ENCODE data around the gene TAGLN2. TPM values are rescaled to one million over a fixed set of nuclear protein-coding genes. Genes with fewer than 3 reads are reported as not detected.

TAGLN2 gene
- polyA plus RNA-seq, 1 experiment = 745 TPM

GRCh38 chr1:159870704-159871103, 54.6 kb downstream of the TAGLN2 start:
- H3K36me3 ChIP-seq (ENCODE audit: control insufficient read depth, insufficient read depth, low read length) = no peaks in the 10 kb centered on the region
- H3K4me3 ChIP-seq (ENCODE audit: low read depth, low read length) = no peak overlapping the region
- no peak for DNase-seq (ENCODE audit: low read depth)
- no peaks in the 10 kb centered on the region for H3K27me3 ChIP-seq (ENCODE audit: control insufficient read depth, insufficient read depth, low read length)
- CTCF ChIA-PET = no interaction called here
- POLR2A ChIA-PET = no interaction called here
- no peak for TF ChIP-seq CTCF (IDR thresholded peaks at IDR 0.05; ENCODE audit: insufficient read depth, low read depth, low read length)

GRCh38 chr1:159869607-159870006, 55.7 kb downstream of the TAGLN2 start:
- POLR2A ChIA-PET = no interaction called here
- DNase-seq (ENCODE audit: low read depth) = no peak
- CTCF ChIA-PET = interaction anchor here (1.0 to 1.4 kb wide), 3 partner anchors 14 to 138 kb away, joined by 3 to 5 read pairs (median 4); no protein-coding TSS in a partner anchor
- Histone ChIP-seq H3K36me3 (ENCODE audit: control insufficient read depth, insufficient read depth, low read length) (no peaks in the 10 kb centered on the region), H3K27me3 (ENCODE audit: control insufficient read depth, insufficient read depth, low read length) (no peaks in the 10 kb centered on the region), H3K4me3 (ENCODE audit: low read depth, low read length) (no peak overlapping the region)
- no peak for TF ChIP-seq CTCF (IDR thresholded peaks at IDR 0.05; ENCODE audit: insufficient read depth, low read depth, low read length)

DNA sequence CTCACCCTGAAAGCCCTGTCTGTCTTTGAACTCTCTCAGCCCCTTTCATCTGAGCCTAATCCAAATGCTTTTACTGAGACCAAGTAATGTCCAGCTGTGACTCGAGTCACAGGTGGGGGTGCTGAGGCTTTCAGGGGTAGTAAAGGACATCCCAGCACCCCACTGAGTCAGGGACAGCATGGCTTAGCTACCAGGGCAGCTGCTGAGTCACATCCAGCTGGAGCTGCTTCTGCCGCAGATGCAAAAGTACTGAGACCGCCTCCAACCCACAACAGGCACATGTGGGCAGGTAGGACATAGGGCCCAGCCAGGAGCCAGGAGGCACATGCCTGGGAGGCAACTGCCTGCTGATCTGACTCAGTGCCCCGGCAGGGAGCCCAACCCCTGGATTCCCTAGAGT, 56.1 kb downstream of the TAGLN2 start:
- no peak overlapping the region for H3K4me3 ChIP-seq (ENCODE audit: low read depth, low read length)
- CTCF ChIA-PET = interaction anchor here (1.0 to 2.4 kb wide), 4 partner anchors 14 to 138 kb away, joined by 3 to 6 read pairs (median 4); no protein-coding TSS in a partner anchor
- no peak for TF ChIP-seq CTCF (IDR thresholded peaks at IDR 0.05; ENCODE audit: insufficient read depth, low read depth, low read length)
- POLR2A ChIA-PET = no interaction called here
- H3K36me3 ChIP-seq (ENCODE audit: control insufficient read depth, insufficient read depth, low read length) = no peaks in the 10 kb centered on the region
- no peaks in the 10 kb centered on the region for H3K27me3 ChIP-seq (ENCODE audit: control insufficient read depth, insufficient read depth, low read length)
- DNase-seq (ENCODE audit: low read depth) = no peak

- DNase-seq (ENCODE audit: low read depth) = no peak
- no peaks in the 10 kb centered on the region for H3K36me3 ChIP-seq (ENCODE audit: control insufficient read depth, insufficient read depth, low read length)
- POLR2A ChIA-PET = no interaction called here
- H3K27me3 ChIP-seq (ENCODE audit: control insufficient read depth, insufficient read depth, low read length) = no peaks in the 10 kb centered on the region
- H3K4me3 ChIP-seq (ENCODE audit: low read depth, low read length) = no peak overlapping the region
- TF ChIP-seq CTCF (IDR thresholded peaks at IDR 0.05; ENCODE audit: insufficient read depth, low read depth, low read length) = no peak
- CTCF ChIA-PET = interaction anchor here (1.4 to 2.4 kb wide), 2 partner anchors 70 to 139 kb away, joined by 5 to 6 read pairs; no protein-coding TSS in a partner anchor
Observed at GRCh38 chr1:159868766-159869165, 56.5 kb downstream of the TAGLN2 start.

Small RNA genes lying within 50 kb of the gene (small RNA-seq; reads per million reads assigned to genes)
- not detected for gene MIR4259 (ENCODE audit: insufficient read length, low read depth, low replicate concordance)

Other genes starting within 250 kb of the TAGLN2 start
- gene CRP, start 210.9 kb downstream of the TAGLN2 start, polyA plus RNA-seq (2011; rRNA removed) = not detected in 2 replicates
- gene DUSP23, start 144.5 kb downstream of the TAGLN2 start, polyA plus RNA-seq (2011; rRNA removed) = 16.0 and 22.8 TPM in 2 replicates
- not detected in 2 replicates for gene FCRL6, start 123.1 kb downstream of the TAGLN2 start, polyA plus RNA-seq (2011; rRNA removed)
- 0.05 and 0.06 TPM in 2 replicates for gene SLAMF8, start 98.6 kb downstream of the TAGLN2 start, polyA plus RNA-seq (2011; rRNA removed)
- gene VSIG8, start 62.9 kb downstream of the TAGLN2 start, polyA plus RNA-seq (2011; rRNA removed) = not detected in 2 replicates
- 0.56 TPM in 2 replicates for gene CFAP45, start 25.3 kb downstream of the TAGLN2 start, polyA plus RNA-seq (2011; rRNA removed)
- not detected in 2 replicates for gene IGSF9, start 20.1 kb upstream of the TAGLN2 start, polyA plus RNA-seq (2011; rRNA removed)
- gene SLAMF9, start 28.7 kb upstream of the TAGLN2 start, polyA plus RNA-seq (2011; rRNA removed) = not detected in 2 replicates
- 3.5 and 4.8 TPM in 2 replicates for gene PIGM, start 106.5 kb upstream of the TAGLN2 start, polyA plus RNA-seq (2011; rRNA removed)
- gene KCNJ10, start 144.7 kb upstream of the TAGLN2 start, polyA plus RNA-seq (2011; rRNA removed) = not detected in 2 replicates
- not detected in 2 replicates for gene KCNJ9, start 156.0 kb upstream of the TAGLN2 start, polyA plus RNA-seq (2011; rRNA removed)
- gene IGSF8, start 173.1 kb upstream of the TAGLN2 start, polyA plus RNA-seq (2011; rRNA removed) = 17.4 and 29.7 TPM in 2 replicates
- 0.49 and 1.1 TPM in 2 replicates for gene ATP1A2, start 190.3 kb upstream of the TAGLN2 start, polyA plus RNA-seq (2011; rRNA removed)
- gene ATP1A4, start 226.1 kb upstream of the TAGLN2 start, polyA plus RNA-seq (2011; rRNA removed) = not detected in 2 replicates

Data from BJ (cell line).